Keratinocyte (primary cell): ENCODE data around the gene ANXA11.

ENCODE experiments used
- EZH2 ChIP-seq: IDR thresholded peaks from one replicate; pipeline ENCODE4 v1.6.1; 2012; ENCODE audit warnings: inconsistent platforms, mild to moderate bottlenecking, low read length, moderate library complexity
- TF ChIP-seq, protein P1 (sequence below), 3 experiments: IDR thresholded peaks in 1 of 3; conservative IDR thresholded peaks in 1 of 3; optimal IDR thresholded peaks in 1 of 3; 2 replicates in 2 of 3; 3 replicates in 1 of 3; pipeline versions ENCODE3 to v1.5.1; 2011; ENCODE audit warnings: low read length in 3 of 3, mild to moderate bottlenecking in 3 of 3, moderate library complexity in 2 of 3, control low read depth in 1 of 3, inconsistent platforms in 1 of 3; ENCODE audit not compliant: insufficient read depth in 2 of 3; ENCODE audit errors: extremely low read depth in 1 of 3

GRCh38 chr10:80131499-80131901 is 73.8 kb downstream of the ANXA11 start:
- TF ChIP-seq, protein P1, sequence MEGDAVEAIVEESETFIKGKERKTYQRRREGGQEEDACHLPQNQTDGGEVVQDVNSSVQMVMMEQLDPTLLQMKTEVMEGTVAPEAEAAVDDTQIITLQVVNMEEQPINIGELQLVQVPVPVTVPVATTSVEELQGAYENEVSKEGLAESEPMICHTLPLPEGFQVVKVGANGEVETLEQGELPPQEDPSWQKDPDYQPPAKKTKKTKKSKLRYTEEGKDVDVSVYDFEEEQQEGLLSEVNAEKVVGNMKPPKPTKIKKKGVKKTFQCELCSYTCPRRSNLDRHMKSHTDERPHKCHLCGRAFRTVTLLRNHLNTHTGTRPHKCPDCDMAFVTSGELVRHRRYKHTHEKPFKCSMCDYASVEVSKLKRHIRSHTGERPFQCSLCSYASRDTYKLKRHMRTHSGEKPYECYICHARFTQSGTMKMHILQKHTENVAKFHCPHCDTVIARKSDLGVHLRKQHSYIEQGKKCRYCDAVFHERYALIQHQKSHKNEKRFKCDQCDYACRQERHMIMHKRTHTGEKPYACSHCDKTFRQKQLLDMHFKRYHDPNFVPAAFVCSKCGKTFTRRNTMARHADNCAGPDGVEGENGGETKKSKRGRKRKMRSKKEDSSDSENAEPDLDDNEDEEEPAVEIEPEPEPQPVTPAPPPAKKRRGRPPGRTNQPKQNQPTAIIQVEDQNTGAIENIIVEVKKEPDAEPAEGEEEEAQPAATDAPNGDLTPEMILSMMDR (optimal IDR thresholded peaks at IDR 0.05 in 1 of 3, IDR thresholded peaks at IDR 0.05 in 1 of 3, conservative IDR thresholded peaks at IDR 0.05 in 1 of 3; ENCODE audit: extremely low read depth in 1 of 3, insufficient read depth in 2 of 3, low read length in 3 of 3), result no peak
- TF ChIP-seq EZH2, result no peak
